ENCODE data around the gene TPRN. TPM values are rescaled to one million over a fixed set of nuclear protein-coding genes. Genes with fewer than 3 reads are reported as not detected.

TPRN gene
- total RNA-seq, 5 donors from 2014 or later (not counting 1 experiment from before 2014, with no cell fraction given), result 5.8 to 12.8 (median 12.1) TPM

DNA sequence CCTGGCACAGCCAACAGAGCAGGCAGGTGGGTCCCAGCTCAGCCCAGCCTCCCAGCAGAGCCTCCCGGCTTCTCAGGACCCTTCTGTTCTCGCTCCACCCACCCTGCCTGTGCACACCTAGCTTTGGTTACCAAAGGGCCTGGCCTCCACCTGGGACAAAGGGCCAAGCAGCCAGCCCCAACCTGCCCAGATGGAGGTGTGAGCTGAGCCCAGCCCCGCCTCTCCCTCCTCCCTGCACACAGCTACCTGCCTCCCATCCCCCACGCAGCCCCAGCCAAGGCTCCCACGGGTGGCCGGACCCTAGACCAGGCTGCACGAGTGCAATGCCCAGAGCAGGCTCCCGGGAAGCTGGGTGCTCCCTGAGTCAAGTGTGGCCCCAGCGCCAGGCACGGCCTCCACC is 5.6 kb downstream of the TPRN start:
- no peak for ATAC-seq (replicated peaks in 1 of 4)
- Histone ChIP-seq H3K36me3 (ENCODE audit: control insufficient read depth in 2 of 2, extremely low read depth in 1 of 2, insufficient read depth in 1 of 2, low read length in 1 of 2) (peaks cover 5 to 10% of the 10 kb centered on the region in 2 donors), H3K4me3 (ENCODE audit: control insufficient read depth in 1 of 2, extremely low read depth in 1 of 2, low read length in 1 of 2) (no peak overlapping the region), H3K9me3 (no peaks in the 10 kb centered on the region), H3K27ac (ENCODE audit: low read length) (no peak overlapping the region), H3K27me3 (replicated peaks in 1 of 2; ENCODE audit: control insufficient read depth in 2 of 2, extremely low read depth in 1 of 2, insufficient read depth in 2 of 2, low read length in 1 of 2) (peaks cover 0 to 11% of the 10 kb centered on the region in 2 experiments), H3K4me1 (ENCODE audit: control insufficient read depth in 1 of 2, extremely low read depth in 1 of 2, insufficient read depth in 2 of 2, low read length in 2 of 2) (peaks cover 0 to 25% of the 10 kb centered on the region in 2 experiments)
- H3K4me3 Mint-ChIP-seq, result no peak overlapping the region
- WGBS (ENCODE audit: insufficient coverage), result 83% methylated on average over 7 of the region's 10 CpGs
- ChIA-PET CTCF (no interaction called here), POLR2A (no interaction called here)
- H3K9me3 Mint-ChIP-seq, result no peaks in the 10 kb centered on the region
- no peak overlapping the region for H3K27ac Mint-ChIP-seq
- H3K27me3 Mint-ChIP-seq, result no peaks in the 10 kb centered on the region
- H3K36me3 Mint-ChIP-seq, result no peaks in the 10 kb centered on the region
- H3K4me1 Mint-ChIP-seq, result peaks cover 0 to 17% (median 6%) of the 10 kb centered on the region in 3 donors
- DNase-seq, result no peak

DNA sequence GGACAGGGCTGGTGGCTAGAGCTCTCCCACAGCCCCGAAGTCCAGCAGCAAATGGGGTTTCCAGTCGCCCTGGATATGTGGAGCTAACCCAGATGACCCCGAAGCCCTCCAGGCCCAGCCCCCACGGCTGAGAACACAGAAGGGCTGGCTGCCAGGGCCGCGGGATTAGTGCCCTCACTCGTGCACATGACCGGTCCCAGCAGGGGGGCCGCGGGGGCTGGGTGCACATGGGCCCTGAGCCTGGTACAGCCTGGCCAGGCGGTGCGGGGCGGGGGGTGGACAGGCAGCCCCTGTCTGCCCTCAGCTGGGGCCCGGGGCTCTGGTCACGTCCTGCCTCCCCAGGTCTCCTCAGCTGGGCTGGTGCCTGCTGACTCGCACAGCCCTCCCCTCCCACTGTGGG is 6.2 kb downstream of the TPRN start:
- ChIA-PET CTCF (interaction anchor here in 1 of 2 donors (0.6 kb wide), 1 partner anchor 64 kb away, joined by 7 read pairs; no protein-coding TSS in a partner anchor), POLR2A (no interaction called here)
- Mint-ChIP-seq H3K4me1 (peaks cover 0 to 19% (median 9%) of the 10 kb centered on the region in 3 donors), H3K36me3 (no peaks in the 10 kb centered on the region), H3K27me3 (no peaks in the 10 kb centered on the region), H3K4me3 (no peak overlapping the region), H3K9me3 (no peaks in the 10 kb centered on the region), H3K27ac (no peak overlapping the region)
- DNase-seq (no peak), ATAC-seq (replicated peaks in 1 of 4) (no peak)
- Histone ChIP-seq H3K9me3 (no peaks in the 10 kb centered on the region), H3K36me3 (ENCODE audit: control insufficient read depth in 2 of 2, extremely low read depth in 1 of 2, insufficient read depth in 1 of 2, low read length in 1 of 2) (peaks cover 5 to 13% of the 10 kb centered on the region in 2 donors), H3K4me1 (ENCODE audit: control insufficient read depth in 1 of 2, extremely low read depth in 1 of 2, insufficient read depth in 2 of 2, low read length in 2 of 2) (peaks cover 0 to 26% of the 10 kb centered on the region in 2 experiments), H3K4me3 (ENCODE audit: control insufficient read depth in 1 of 2, extremely low read depth in 1 of 2, low read length in 1 of 2) (no peak overlapping the region), H3K27me3 (replicated peaks in 1 of 2; ENCODE audit: control insufficient read depth in 2 of 2, extremely low read depth in 1 of 2, insufficient read depth in 2 of 2, low read length in 1 of 2) (peaks cover 0 to 7% of the 10 kb centered on the region in 2 experiments), H3K27ac (ENCODE audit: low read length) (no peak overlapping the region)
- WGBS (ENCODE audit: insufficient coverage), result 91% methylated on average over 15 of the region's 16 CpGs

DNA sequence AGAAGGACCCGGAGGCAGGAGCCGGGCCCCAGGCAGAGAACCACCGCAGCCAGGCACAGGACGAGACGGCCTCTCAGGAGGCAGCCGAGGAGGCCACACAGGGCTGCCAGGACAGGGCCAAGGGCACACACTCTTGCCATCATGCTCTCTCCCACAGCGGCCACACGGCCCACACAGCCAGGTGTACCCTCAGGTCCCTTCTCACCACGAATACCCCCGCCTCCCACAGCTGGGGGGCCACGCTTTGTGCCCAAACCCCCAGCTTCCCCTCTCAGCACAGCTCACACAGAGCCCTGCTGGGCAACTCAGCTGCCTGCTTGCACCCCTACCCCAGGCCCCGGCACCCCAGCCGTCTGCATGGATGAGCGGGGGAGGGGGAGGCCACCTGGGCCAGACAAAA is 6.8 kb downstream of the TPRN start:
- no peaks in the 10 kb centered on the region for H3K9me3 Mint-ChIP-seq
- peaks cover 6 to 25% (median 14%) of the 10 kb centered on the region in 3 donors for H3K4me1 Mint-ChIP-seq
- DNase-seq, result no peak
- ChIA-PET POLR2A (no interaction called here), CTCF (interaction anchor here in 1 of 2 donors (0.6 kb wide), 1 partner anchor 63 kb away, joined by 7 read pairs; no protein-coding TSS in a partner anchor)
- H3K27me3 ChIP-seq (replicated peaks in 1 of 2; ENCODE audit: control insufficient read depth in 2 of 2, extremely low read depth in 1 of 2, insufficient read depth in 2 of 2, low read length in 1 of 2), result peaks cover 0 to 4% of the 10 kb centered on the region in 2 experiments
- H3K4me3 ChIP-seq (ENCODE audit: control insufficient read depth in 1 of 2, extremely low read depth in 1 of 2, low read length in 1 of 2), result no peak overlapping the region
- H3K27ac ChIP-seq (ENCODE audit: low read length), result no peak overlapping the region
- no peaks in the 10 kb centered on the region for H3K27me3 Mint-ChIP-seq
- ATAC-seq (replicated peaks in 1 of 4), result no peak
- peaks cover 5 to 13% of the 10 kb centered on the region in 2 donors for H3K36me3 ChIP-seq (ENCODE audit: control insufficient read depth in 2 of 2, extremely low read depth in 1 of 2, insufficient read depth in 1 of 2, low read length in 1 of 2)
- no peak overlapping the region for H3K4me3 Mint-ChIP-seq
- H3K27ac Mint-ChIP-seq, result no peak overlapping the region
- peaks cover 0 to 25% of the 10 kb centered on the region in 2 experiments for H3K4me1 ChIP-seq (ENCODE audit: control insufficient read depth in 1 of 2, extremely low read depth in 1 of 2, insufficient read depth in 2 of 2, low read length in 2 of 2)
- WGBS (ENCODE audit: insufficient coverage), result 91% methylated on average over 12 of the region's 14 CpGs
- H3K36me3 Mint-ChIP-seq, result peaks cover 2% of the 10 kb centered on the region
- H3K9me3 ChIP-seq, result no peaks in the 10 kb centered on the region

DNA sequence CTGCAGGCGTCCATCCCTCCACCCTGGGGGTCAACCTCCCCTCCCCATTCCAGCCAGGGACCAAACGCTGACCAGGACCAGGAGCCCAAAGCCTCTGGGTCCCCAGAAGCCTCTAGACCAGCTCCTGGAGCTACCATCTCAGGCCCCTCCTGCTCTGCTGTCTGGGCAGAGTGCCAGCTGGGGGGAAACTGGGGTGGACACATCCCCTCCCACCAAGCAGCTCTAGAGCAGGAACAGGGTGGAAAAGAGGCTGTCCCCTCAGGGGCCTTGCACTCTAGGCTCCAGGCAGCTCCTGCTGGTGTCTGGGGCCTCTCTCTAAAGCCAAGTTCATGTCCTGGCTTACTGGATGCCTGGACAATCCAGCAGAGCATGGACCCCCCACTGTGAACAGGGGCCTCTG is 7.7 kb downstream of the TPRN start:
- H3K9me3 ChIP-seq, result no peaks in the 10 kb centered on the region
- ChIA-PET CTCF (no interaction called here), POLR2A (no interaction called here)
- Mint-ChIP-seq H3K4me3 (no peak overlapping the region), H3K36me3 (peaks cover 2% of the 10 kb centered on the region), H3K9me3 (no peaks in the 10 kb centered on the region), H3K27ac (no peak overlapping the region), H3K4me1 (peaks cover 6 to 22% (median 14%) of the 10 kb centered on the region in 3 donors), H3K27me3 (no peaks in the 10 kb centered on the region)
- no peaks in the 10 kb centered on the region for H3K27me3 ChIP-seq (replicated peaks in 1 of 2; ENCODE audit: control insufficient read depth in 2 of 2, extremely low read depth in 1 of 2, insufficient read depth in 2 of 2, low read length in 1 of 2)
- H3K4me3 ChIP-seq (ENCODE audit: control insufficient read depth in 1 of 2, extremely low read depth in 1 of 2, low read length in 1 of 2), result no peak overlapping the region
- H3K36me3 ChIP-seq (ENCODE audit: control insufficient read depth in 2 of 2, extremely low read depth in 1 of 2, insufficient read depth in 1 of 2, low read length in 1 of 2), result peaks cover 5 to 13% of the 10 kb centered on the region in 2 donors
- DNase-seq (no peak), ATAC-seq (replicated peaks in 1 of 4) (no peak)
- H3K4me1 ChIP-seq (ENCODE audit: control insufficient read depth in 1 of 2, extremely low read depth in 1 of 2, insufficient read depth in 2 of 2, low read length in 2 of 2), result peaks cover 0 to 25% of the 10 kb centered on the region in 2 experiments
- H3K27ac ChIP-seq (ENCODE audit: low read length), result no peak overlapping the region
- 80% methylated on average over 1 of the region's 2 CpGs for WGBS (ENCODE audit: insufficient coverage)

DNA sequence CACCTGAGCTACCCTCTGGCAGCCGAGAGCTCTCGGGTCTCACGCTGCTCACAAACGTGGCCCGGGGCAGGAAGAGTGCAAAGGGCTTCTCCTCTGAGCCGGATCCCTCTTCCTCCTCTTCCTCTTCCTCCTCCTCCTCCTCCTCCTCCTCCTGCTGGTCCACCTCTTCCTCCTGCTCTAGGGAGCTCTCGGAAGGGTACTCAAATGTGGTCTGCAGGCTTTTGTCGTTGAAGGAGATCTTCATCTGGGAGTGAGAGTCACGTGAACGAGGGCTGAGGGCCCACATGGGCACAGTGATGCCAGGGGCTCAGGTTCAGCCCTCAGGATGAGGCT is 8.1 kb downstream of the TPRN start:
- Histone ChIP-seq H3K27ac (ENCODE audit: low read length) (no peak overlapping the region), H3K27me3 (replicated peaks in 1 of 2; ENCODE audit: control insufficient read depth in 2 of 2, extremely low read depth in 1 of 2, insufficient read depth in 2 of 2, low read length in 1 of 2) (no peaks in the 10 kb centered on the region), H3K4me3 (ENCODE audit: control insufficient read depth in 1 of 2, extremely low read depth in 1 of 2, low read length in 1 of 2) (no peak overlapping the region), H3K4me1 (ENCODE audit: control insufficient read depth in 1 of 2, extremely low read depth in 1 of 2, insufficient read depth in 2 of 2, low read length in 2 of 2) (peaks cover 4 to 27% of the 10 kb centered on the region in 2 experiments), H3K9me3 (no peaks in the 10 kb centered on the region), H3K36me3 (ENCODE audit: control insufficient read depth in 2 of 2, extremely low read depth in 1 of 2, insufficient read depth in 1 of 2, low read length in 1 of 2) (peaks cover 5 to 13% of the 10 kb centered on the region in 2 donors)
- peaks cover 5% of the 10 kb centered on the region for H3K36me3 Mint-ChIP-seq
- POLR2A ChIA-PET, result no interaction called here
- DNase-seq (no peak), ATAC-seq (replicated peaks in 1 of 4) (no peak)
- H3K4me3 Mint-ChIP-seq, result no peak overlapping the region
- H3K4me1 Mint-ChIP-seq, result peaks cover 10 to 26% (median 18%) of the 10 kb centered on the region in 3 donors
- no peaks in the 10 kb centered on the region for H3K9me3 Mint-ChIP-seq
- CTCF ChIA-PET, result no interaction called here
- no peak overlapping the region for H3K27ac Mint-ChIP-seq
- 90% methylated on average over 8 of the region's 10 CpGs for WGBS (ENCODE audit: insufficient coverage)
- H3K27me3 Mint-ChIP-seq, result no peaks in the 10 kb centered on the region

DNA sequence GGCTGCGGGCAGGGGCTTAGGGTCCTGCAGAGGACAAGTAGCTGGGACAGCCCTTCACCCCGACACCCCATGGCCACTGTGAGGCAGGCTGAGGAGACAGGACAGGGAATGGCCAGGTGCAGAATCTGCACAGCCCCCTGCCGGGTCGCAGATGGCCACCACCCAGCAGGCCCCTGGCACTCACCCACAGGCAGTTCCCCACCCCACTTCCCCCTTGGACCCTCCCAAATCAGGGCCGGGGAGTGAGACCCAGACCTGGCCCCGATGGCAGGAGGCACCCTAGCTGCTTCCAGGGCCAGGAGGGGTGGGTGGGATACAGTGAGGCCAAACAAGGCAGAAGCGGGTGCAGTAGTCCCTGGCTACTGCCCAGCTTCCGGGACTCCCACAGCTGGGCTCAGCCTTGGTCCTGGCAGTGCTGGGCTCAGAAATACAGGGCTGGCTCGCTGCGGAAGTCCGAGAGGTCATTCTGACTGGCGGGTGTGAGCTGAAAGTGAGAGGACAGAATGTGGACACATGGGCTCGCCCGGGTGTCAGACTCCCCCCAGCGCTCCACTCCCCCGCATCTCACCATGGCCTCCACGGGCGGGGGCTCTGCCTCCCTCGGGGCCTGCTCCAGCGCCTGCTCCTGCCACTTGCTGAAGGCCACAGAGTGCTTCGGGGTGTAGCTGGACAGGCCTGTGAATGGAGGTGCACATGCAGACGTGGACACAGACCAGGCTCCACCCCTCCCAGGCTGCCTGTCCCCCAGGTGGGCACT is 8.7 kb downstream of the TPRN start:
- peaks cover 5 to 13% of the 10 kb centered on the region in 2 donors for H3K36me3 ChIP-seq (ENCODE audit: control insufficient read depth in 2 of 2, extremely low read depth in 1 of 2, insufficient read depth in 1 of 2, low read length in 1 of 2)
- no peak for DNase-seq
- H3K27ac ChIP-seq (ENCODE audit: low read length), result no peak overlapping the region
- 93% methylated on average over 18 of the region's 22 CpGs for WGBS (ENCODE audit: insufficient coverage)
- Mint-ChIP-seq H3K27ac (no peak overlapping the region), H3K4me3 (no peak overlapping the region), H3K36me3 (peaks cover 5% of the 10 kb centered on the region), H3K4me1 (peaks cover 16 to 30% (median 23%) of the 10 kb centered on the region in 3 donors), H3K9me3 (no peaks in the 10 kb centered on the region), H3K27me3 (no peaks in the 10 kb centered on the region)
- no peaks in the 10 kb centered on the region for H3K27me3 ChIP-seq (replicated peaks in 1 of 2; ENCODE audit: control insufficient read depth in 2 of 2, extremely low read depth in 1 of 2, insufficient read depth in 2 of 2, low read length in 1 of 2)
- H3K4me1 ChIP-seq (ENCODE audit: control insufficient read depth in 1 of 2, extremely low read depth in 1 of 2, insufficient read depth in 2 of 2, low read length in 2 of 2), result peaks cover 10 to 33% of the 10 kb centered on the region in 2 experiments
- H3K9me3 ChIP-seq, result no peaks in the 10 kb centered on the region
- no peak overlapping the region for H3K4me3 ChIP-seq (ENCODE audit: control insufficient read depth in 1 of 2, extremely low read depth in 1 of 2, low read length in 1 of 2)
- no peak for ATAC-seq (replicated peaks in 1 of 4)
- ChIA-PET POLR2A (interaction anchor here in 1 of 2 donors (0.7 kb wide), 1 partner anchor 554 kb away, joined by 6 read pairs; no protein-coding TSS in a partner anchor), CTCF (interaction anchor here (0.6 kb wide), 2 partner anchors 41 to 44 kb away, joined by 3 to 6 read pairs; no protein-coding TSS in a partner anchor)

All from T-cell (primary cell).